HG03558 (cell line): ENCODE data around the gene NPM3.

Experiments
- ATAC-seq: cut with Tn5 transposase; IDR thresholded peaks from one replicate; pipeline ENCODE4 v1.9.1; 2021; ENCODE audit warnings: moderate number of reproducible peaks; ENCODE audit not compliant: unreplicated experiment; ENCODE audit errors: extremely low read depth

NPM3 gene, protein sequence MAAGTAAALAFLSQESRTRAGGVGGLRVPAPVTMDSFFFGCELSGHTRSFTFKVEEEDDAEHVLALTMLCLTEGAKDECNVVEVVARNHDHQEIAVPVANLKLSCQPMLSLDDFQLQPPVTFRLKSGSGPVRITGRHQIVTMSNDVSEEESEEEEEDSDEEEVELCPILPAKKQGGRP

DNA sequence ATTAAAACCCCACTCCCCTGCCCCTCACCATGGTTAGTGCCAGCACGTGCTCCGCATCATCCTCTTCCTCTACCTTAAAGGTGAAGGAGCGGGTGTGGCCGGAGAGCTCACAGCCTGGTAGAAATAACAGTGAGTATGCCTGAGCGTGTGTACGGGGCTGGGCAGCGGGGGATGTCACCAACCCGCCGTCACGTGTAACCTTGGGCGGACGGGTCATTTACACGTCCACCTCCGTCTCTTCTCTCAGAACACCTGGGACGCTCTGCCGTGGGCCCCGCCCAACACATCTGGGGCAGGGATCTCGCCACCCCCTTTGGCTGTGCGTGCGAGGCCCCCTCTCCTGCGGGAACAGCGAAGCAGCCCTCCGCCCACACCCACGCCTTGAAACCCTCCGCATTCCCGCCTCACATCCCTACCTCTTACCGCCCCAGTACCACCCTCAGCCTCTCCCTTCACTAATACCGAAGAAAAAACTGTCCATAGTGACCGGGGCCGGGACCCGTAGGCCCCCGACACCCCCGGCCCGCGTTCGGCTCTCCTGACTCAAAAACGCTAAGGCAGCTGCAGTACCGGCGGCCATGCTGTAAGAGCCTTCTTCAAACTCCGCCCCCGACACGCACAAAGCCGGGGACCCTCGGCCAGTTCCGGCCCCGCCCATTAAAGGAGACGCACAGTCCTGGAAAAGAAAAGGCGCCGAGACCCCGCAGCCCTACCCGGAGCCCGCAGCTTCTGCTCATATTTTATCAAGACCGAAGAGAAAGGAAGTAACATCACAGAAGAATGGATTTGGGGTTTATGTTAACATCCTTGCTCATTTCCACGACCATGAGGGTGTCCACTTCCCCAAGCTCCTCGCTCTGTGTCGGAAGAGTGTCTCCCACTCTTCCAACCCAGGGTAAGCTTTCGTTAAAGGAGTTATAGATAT is at the start of gene NPM3:
Gene NPM3, minus strand, starts transcription at position 636 of the 925 bp plus-strand sequence. Its CDS starts 56 bp downstream, at position 580.
- no peak for ATAC-seq

DNA sequence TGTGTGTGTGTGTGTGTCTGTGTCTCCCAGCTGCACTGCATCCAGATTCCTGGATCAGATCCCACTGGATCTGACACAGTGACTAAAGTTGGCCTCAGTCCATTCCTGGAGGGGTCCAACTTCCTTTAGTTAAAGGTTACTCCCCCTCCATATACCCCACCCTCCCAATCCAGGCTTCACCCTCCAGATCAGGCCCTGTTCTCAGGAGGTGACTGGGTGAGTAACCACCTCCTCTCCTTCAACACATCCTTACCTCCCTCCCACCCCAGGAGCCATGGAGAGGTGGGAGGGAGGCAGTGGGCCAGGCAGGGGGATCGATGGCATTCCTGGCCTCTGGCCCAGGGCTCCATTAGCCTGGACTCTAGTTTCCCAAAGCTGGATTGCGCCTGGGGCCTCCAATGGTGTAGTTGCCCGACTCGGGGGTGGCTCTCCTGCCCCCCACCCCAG is 49.1 kb upstream of the NPM3 start:
- ATAC-seq: no peak

- ATAC-seq: no peak
Observed at GRCh38 chr10:101831169-101831811, 48.0 kb upstream of the NPM3 start.

DNA sequence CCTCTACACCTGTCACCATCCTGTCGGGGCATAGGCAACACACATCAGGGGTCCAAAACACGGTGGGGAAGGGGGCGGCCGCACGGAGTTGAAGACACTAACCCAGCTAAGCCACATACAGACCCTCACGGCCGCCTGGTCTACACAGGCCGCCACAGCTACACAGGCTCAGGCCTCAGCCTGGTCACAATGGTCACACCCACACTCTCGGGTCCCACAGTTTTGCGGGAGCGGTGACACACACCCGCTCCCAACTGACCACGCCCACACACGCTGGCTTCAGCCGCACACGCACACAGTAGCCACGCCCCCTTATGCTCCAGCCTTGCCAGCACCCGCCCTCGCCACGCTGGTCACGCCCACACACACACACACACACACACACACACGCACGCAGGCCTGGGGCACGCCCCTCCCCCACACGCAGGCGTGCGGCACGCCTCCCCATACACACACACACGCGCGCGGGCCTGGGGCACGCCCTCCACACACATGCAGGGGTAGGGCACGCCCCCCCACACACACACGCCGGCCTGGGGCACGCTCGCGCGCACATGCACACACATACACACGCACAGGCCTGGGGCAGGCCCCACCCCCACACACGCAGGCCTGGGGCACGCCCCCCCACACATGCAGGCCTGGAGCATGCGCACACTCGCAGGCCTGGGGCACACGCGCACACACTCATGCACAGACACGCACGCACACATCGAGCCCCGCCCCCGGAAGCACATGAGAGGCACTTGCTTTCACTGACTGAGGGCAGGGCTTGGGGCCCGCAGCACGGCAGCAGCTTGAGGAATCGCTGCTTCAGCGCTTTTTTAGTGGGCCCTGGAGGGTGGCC is 47.3 kb upstream of the NPM3 start:
- ATAC-seq: peak; percentile 29

DNA sequence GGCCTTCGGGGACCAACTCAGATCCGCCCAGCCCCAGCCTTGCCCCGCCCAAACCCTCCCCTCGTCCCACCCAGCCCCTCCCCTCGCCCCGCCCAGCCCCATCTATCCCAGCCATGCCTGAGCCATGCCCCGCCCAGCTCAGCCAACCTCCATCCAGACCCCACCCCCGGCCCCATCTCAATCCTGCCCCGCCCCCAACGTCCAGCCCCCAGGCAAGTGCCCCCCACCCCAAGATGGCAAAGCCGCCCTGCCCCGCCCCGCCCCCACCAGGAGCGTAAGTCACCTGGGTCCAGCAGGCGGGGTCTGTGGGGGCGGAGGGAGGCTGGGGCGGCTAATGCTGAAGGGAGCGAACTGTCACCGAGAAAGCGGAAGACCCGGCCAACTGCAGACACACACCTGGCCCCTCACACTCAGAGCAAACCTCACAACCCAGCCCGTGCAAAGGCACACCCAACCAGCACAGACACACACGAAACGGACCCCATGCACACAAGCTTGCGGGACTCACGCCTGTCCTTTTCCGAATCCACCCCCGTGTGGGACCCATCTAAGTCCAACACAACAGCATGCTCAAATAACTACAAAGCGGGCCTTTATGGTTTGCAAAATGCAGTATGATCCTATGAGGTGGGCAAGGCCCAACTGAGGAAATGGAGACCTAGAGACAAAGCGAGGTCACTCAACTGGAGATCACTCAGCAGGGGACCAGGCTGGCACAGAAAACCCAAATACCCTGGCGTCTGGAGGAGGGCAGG is 46.5 kb upstream of the NPM3 start:
- ATAC-seq: peak; percentile 19

- ATAC-seq: no peak
Observed at GRCh38 chr10:101828766-101829551, 45.7 kb upstream of the NPM3 start.

GRCh38 chr10:101827919-101828600 is 44.8 kb upstream of the NPM3 start:
- no peak for ATAC-seq

GRCh38 chr10:101826852-101827434 is 43.7 kb upstream of the NPM3 start:
- no peak for ATAC-seq

DNA sequence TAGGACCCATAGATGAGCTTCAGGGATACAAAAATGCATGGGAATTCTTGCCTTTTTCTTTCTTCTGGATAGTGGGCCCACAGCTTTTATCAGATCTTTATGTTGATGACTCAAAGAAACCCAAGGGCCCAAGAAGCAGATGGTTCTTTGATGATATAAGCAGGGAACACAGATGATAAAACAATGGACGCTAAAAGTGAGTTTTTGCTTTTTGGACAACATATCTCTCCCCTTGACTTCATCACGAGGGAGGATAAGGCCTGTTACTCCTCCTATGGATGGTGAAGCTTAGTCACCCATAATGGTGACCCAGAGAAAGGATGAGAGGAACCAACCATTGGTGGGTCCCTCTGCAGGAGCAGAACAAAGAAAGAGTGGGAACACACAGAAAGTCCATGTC is 41.5 kb upstream of the NPM3 start:
- no peak for ATAC-seq

GRCh38 chr10:101818872-101819633 is 35.8 kb upstream of the NPM3 start:
- ATAC-seq: no peak

DNA sequence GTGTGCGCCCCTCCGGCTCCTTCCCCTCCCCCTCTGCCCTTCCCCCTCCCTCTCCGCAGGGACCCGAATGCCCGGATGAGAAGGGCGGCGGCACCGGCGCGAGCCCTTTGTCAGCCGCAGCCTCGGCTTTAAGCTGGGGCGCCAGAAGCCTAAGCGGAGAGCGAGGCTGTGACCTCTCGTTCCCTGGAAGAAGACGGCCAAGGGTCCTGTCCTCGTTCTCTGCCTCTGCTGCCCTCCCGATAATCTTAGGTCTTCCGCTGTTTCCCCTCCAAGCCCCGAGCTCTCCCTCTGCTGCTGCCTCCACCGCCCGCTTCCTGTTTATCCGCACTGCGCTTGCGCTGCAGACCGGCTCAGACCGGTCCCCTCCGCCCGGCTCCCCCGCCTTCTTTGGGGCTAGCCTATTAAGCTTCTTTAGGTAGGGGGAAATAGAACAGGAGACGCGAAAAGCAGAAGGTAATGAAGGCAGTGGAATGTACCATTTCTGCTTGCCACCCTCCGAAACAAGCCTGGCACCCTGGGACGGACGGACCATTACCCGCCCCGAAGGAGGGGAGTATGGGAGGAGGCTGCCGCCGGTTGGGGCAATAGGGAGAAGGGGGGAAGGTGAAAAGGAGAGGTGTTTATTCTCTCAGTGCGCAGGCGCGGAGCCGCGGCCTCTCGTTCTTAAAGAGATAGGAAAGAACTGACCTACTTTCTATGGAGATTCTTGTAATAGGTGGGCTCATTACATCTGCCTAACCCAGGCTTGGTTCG is 35.0 kb upstream of the NPM3 start, which contains the start of gene OGA:
Gene OGA, minus strand, starts transcription at position 326 of the 753 bp plus-strand sequence. CDS start 422 bp downstream, outside the sequence.
- peak; percentile 58 for ATAC-seq

GRCh38 chr10:101817337-101818118 is 34.3 kb upstream of the NPM3 start:
- ATAC-seq: no peak

- no peak for ATAC-seq
Observed at GRCh38 chr10:101816913-101817336, 33.7 kb upstream of the NPM3 start.

DNA sequence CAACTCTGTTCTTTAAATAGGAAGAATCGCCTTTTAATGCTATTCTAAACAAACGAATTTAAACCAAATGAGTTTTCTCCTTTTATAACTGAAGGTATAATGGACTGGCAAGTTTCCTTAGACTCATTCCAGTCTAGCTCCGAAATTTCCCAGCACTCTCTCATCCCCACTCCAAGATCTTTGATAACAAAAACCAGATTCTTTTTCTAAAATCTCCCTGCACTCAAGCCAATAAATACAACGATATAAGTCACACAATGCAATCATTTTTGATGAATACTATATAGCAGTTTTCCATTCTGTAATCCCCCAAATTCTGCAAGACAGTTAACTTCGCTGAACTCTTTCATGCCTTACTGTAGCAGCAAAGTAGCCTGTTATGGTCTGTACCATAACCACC is 33.1 kb upstream of the NPM3 start:
- ATAC-seq: no peak

DNA sequence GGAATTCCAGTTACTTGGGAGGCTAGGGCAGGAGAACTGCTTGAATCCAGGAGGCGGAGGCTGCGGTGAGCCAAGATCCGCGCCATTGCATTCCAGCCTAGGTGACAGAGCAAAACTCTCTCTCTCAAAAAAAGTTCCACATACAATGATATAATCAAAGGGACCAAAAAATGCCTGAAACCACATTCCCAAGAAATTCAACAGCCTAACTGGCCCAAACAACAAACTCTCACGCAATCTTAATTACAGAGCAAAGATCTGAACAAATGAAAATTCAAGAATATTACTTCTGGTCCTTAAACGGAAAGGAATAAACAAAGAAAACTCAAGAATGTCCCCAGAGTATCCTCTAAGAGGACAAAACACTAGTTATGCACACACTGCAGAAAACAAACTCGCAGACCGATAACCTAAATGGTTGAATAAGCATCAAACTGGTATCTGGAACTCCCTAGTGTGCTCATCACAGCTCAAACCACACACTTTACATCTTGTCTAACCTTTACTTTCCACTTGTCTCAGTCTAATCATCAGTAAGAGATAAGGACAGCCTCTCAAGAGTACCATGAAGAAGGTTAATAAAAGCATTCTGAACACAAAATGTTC is 31.3 kb upstream of the NPM3 start:
- ATAC-seq: no peak
